ENCODE measurements around the gene UTP14A.

The UTP14A gene

DNA sequence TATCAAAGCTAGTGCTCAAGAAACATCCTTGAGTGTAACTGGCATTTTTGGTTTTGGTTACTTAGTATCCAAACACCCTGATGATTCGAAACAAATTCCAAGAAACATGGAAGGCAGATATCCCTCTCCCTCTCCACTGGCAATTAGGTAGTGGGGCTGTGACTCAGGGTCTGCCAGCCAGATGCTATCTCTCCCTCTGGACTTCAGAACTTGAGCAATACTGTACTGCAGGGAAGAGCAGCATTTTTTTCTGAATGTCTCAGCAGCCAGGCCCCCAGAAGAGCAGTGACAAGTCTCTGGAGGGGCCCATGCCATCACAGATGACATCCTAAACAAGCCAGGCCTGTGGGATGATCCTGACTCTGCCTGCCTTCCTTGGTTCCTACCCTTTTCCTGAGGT is 39.2 kb downstream of the UTP14A start:
- DNase-seq, result no peak

DNA sequence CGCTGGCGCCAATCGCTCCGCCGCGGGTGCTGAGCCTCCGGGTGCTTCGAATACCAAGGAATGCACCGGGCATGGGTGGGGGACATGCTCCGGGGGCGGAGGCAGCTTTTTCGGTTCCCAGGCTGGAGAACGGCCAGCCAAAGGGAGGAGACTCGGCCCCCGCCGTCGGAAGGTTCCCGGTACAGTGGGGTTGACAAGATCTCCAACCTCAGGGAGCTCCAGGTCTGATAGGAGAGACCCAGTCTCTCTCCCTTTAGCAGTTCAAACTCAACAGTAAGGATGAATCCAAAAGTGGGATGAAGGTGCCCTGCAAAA is 47.3 kb downstream of the UTP14A start:
- DNase-seq, result no peak

DNA sequence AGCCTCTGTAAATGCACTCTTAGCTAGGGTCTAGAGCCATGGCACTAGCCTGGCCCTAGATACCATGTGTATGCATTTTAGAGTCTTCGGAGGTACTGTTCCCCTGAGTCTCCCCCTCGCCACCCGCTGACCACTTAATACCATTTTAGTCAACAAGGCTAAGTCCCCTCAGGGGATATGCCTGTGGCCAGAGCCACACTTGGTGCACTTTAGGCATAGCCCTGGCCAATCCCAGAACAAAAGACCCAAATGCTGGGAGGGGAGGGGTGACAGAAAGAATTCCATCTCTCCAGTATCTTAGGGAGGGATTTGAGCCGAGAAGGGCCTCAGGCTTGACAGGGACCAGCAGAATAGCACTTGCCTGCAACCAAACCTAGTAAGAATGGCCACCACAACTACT is 47.9 kb downstream of the UTP14A start:
- no peak for DNase-seq

DNA sequence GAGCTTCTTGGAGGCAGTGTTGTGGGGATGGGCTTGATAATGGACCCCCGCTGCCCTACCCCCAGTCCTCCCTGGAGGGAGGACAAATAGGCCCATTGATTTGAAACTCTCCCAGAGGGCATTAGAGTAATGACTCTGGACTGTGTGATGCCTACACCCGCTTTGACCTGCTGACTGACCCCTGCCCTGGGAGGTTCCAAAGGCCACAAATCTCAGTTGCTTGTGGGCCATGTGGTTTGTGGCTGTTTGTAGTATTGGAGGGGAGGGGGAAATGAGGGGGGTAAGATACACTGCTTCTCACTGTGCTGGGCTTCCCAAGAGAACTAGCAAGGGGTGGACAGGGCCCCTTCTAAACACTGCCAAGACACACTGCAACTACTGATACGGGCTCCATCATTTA is 48.8 kb downstream of the UTP14A start:
- no peak for DNase-seq

DNA sequence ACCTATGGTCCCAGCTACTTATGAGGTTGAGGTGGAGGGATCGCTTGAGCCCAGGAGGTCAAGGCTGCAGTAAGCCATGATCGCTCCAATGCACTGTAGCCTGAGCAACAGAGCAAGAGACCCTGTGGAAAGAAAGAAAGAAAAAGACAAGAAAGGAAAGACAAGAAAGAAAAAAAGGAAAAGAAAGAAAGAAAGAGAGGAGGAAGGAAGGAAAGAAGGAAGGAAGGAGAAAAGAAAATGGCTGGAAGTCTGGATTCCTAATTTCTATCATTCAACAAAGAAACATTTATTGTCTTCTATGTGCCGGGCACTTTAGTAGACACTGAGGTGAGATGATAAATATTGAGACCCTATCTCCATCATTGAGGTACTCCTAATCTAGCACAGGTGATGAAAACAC is 49.7 kb downstream of the UTP14A start:
- no peak for DNase-seq

DNA sequence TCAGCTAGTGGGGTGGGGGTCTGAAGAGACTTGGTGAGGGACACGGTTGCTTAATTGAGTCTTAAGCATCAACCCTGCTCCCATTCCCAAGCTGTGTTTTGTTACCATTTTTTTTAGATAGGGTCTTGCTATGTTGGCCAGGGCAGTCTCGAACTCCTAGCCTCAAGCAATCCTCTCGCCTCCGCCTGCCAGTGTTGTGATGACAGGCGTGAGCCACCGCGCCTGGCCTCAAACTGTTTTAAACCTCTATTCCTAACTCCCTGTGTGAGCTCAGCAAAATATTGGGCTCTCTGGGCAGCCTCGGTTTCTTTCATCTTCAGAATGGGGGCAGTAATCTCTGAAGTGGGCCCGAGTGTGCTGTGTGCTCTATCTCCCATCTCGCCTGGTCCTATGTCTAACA is 50.2 kb downstream of the UTP14A start:
- no peak for DNase-seq

DNA sequence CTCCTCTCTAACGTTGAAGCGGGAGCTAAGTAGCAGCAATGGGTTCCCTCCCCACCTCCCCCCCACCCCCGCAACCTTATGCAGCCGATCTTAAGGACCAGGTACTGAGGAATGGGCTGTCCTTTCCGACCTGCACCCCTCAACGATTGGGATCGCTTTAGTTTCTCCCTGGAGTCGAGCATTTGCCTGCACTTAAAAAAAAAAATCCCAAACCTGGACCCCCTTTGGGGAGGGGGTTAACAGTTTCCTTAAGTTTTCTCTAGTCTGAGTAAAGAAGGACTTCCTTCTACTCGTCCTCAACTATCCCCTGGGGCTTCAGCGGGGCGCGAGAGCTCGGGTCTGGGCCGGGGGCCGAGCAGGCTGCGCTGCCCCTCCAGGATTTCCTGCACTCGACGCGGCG is 50.8 kb downstream of the UTP14A start:
- DNase-seq, result no peak

DNA sequence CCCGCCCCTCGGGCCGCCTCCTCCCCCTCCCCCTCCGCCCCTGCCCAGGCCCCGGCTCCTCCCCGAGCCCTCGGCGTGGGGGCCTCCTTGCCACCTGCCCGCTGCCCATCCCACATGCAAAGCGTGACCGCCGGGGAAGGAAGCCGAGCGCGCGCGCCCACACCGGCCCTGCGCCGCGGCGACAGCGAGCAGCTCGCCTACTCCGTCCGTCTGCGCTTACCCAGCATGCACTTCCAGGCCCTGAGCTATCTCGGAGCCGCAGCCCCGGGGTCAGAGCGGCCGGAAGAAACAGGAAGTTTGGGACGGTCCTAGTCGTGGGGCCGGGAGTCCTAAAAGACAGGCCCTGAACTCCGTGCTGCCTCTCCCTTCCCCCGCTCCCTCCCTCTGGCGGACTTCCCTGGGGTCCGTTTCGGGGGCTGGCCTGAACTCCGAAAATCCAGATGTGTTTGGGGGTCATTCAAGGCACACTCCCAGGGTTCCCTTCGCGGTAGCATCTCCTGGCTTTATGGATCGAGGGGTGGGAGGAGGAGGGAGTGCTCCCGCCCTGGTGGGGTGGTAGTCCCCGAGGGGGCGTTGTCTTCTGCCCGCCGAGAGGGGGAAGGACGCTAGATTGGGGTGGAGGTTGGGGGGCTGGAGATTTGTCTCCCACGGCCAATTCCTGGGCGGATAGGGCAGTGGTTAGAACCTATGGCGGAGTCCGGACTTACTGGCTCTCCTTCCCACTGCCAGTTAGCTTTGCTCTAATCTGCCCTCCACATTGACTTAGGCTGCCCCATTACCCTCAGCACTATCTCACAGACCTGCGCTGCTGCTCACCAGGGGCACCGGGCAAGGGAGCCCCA is 51.5 kb downstream of the UTP14A start:
- peak in 3 of 5 donors; percentile 15 to 69 (median 29) for DNase-seq

DNA sequence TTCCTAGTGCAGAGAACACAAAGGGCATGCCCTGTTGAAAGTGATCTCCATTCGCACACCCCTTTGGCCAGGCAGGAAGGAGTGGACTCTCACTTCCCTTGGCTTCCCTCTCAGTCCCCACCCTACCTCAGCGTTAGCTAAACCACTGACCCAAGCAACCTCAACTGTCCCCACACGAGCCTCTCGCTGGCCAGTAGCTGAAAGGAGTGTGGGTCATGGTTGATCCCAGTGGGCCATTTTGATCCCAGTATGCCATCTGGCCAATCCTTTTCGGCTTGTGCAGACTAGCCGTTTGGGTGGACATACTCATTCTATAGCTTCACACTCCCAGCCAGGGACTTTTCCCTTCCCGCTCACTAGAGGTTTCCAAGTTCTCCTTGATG is 52.1 kb downstream of the UTP14A start:
- no peak for DNase-seq

DNA sequence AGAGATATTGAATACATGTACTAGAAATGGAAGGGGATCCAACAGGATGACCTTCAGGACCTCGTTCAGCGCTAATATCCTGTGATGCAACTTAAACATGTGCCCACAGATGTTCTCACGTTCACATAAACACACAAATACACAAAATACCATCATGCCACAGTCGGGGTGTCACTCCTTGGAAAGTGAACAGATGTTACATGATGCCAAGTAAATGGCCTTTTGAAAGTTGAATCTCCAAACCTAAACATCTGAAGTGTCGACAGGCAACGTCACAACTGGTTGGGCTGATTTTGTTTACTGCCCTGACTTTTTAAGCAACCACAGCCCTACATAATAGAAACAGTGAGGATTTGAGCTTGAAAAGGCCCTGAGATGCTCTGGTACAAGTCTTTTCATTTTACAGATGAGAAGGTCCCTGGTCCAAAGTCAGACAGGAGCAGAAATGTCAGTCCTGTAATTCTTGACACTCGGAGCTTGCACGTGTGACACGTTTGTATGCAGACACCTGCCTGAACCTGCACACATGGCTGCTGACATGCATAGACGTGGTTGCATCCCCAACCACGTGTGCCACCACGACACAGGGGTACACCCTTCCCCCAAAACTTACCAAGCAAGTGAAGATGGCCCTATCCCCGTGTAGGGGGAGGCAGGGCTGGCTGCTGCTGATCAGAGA is 53.0 kb downstream of the UTP14A start:
- no peak for DNase-seq

DNA sequence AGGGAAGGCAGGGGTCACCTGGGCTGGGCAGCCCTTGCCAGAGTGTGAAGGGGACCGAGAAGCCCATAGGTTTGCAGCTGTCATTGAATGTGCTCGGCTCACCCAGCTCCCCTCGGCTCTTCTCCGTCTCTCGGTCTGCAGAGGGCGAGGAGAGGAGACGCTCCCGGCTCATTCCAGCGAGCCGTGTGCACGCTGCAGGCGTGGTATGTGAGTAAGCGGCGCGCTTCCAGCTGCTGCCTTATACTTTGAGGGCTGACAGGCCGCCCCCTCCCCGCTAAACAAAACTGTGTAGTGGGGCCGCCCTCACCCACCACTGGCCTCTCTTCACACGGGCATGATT is 53.5 kb downstream of the UTP14A start:
- no peak for DNase-seq

DNA sequence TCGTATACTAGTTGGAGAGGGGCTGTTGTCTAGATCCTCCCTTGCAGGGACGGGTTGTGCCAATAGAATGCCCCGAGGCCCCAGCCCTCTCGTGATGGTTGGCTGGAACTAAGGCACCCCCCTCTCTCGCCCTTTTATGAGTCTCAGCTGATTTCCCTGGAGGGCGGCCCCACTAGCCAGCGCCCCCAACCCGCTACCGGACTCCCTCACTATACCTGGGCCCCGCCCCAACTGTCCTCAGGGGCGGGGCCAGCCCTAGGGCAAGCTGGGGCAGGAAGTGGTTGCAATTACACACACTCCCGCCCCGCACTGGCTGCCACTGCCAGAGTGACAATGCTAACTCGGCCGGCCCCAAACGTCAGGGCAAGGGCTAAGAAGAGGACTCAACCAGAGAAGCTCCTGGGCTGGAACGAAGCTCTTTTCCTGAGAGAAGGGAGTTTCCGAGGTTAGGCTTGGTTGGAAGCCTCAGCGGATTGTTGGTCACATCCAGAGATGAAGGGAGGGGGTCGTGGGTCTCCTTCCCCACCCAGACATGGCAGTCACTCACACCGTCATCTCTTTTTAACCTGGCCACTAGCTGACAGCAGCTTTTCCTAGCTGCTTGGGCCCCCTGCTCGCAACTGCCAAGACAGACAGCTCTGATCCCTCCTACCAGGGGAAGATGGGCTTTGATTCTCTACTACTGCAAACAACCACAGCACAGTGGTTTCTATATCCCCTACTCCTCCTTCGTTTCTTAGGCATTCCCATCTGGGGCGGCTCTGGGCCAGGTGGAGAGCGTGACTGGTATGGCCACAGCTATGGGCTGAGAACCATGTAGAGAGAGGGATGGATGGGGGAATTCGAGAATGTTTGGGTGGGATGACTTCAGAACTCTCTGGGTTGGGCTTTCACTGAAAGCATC is 55.5 kb downstream of the UTP14A start:
- DNase-seq, result peak; percentile 32 to 82 (median 51)

DNA sequence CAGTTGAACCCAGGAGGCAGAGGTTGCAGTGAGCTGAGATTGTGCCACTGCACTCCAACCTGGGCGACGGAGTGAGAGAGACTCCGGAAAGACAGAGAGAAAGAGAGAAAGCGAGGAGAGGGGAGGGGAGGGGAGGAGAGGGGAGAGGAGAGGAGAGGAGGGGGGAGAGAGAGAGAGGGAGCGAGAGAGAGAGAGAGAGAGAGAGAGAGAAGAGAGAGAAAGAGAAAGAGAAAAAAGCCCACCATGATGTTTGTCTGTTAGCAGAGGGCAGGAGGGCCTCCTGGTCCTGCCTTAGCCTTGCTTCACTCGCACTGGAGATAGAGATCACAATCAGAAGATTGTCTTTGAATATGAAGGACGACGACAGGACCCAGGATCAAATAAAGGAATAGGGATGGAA is 57.8 kb downstream of the UTP14A start:
- DNase-seq, result no peak

DNA sequence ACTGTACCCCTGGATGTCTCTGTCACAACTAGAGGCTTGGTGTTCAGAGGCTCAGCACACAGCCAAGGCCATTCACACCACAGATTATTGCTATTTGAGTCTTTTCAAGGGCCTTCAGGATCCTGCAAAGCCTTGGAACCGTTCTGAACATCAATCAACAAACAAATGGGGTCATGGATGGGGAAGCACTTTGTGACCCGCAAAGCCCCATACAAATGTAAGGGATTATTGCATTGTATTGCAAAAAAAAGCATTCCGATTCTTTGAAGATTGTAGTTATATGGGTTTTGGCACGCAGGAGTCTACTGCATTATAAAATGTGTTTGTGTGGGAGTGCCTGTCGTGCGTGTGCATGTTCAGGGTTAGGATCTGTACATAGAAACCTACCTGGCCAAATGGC is 59.2 kb downstream of the UTP14A start:
- DNase-seq, result no peak

DNA sequence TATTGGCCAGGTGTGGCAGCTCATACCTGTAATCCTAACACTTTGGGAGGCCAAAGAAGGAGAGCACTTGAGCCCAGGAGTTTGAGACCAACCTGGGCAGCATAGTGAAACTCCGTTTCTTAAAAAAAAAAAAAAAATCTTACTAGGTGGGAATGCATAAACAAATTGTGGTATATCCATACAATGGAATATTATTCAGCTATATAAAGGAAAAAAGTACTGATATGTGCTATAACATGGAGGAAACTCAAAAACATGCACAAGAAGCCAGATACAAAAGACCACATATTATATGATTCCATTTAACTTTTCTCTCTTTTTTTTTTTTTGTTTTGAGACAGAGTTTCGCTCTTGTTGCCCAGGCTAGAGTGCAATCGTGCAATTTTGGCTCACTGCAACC is 63.0 kb downstream of the UTP14A start:
- DNase-seq, result no peak

DNA sequence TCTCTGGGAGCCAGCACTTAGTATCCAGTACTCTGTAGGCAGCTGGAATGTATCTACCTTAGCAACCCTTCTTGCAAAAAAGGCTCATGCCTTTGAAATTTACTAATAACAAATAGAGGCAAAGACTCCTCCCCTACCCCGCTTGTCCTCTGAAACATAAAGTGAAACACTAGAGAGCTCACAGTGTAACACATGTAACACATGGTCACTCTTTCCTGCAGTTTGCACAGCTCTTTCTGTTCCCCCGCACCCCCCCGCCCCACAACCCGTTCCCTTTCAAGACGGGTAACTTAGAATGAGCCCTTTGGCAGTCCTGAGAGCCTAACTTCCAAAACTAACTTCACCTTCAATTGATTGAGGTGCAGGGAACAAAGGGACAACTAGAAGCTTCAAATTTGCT is 70.5 kb downstream of the UTP14A start:
- DNase-seq, result no peak
